Gastroesophageal sphincter (tissue), 3 donors: ENCODE measurements around the gene MRPL14.

Experiments used
- POLR2A ChIP-seq, 2 donors: fragments of 450-650 bp; IDR thresholded peaks; one replicate each; pipeline ENCODE4 v1.6.1; 2017; ENCODE audit warnings: antibody characterized with exemption in 2 of 2, mild to moderate bottlenecking in 2 of 2, moderate library complexity in 1 of 2
- POLR2AphosphoS5 ChIP-seq: sonication (generic); formaldehyde crosslinking; IDR thresholded peaks from one replicate; pipeline ENCODE4 v1.6.1; 2017; ENCODE audit warnings: antibody characterized with exemption
- TF ChIP-seq, protein P1 (sequence below), 4 experiments: fragments of 200-600 bp in 2 of 4; fragments of 450-650 bp in 2 of 4; sonication (generic) in 1 of 4; IDR thresholded peaks; one replicate each; pipeline ENCODE4 v1.5.1; 2017 to 2019; ENCODE audit warnings: antibody characterized with exemption in 4 of 4, mild to moderate bottlenecking in 2 of 4, moderate library complexity in 2 of 4

DNA sequence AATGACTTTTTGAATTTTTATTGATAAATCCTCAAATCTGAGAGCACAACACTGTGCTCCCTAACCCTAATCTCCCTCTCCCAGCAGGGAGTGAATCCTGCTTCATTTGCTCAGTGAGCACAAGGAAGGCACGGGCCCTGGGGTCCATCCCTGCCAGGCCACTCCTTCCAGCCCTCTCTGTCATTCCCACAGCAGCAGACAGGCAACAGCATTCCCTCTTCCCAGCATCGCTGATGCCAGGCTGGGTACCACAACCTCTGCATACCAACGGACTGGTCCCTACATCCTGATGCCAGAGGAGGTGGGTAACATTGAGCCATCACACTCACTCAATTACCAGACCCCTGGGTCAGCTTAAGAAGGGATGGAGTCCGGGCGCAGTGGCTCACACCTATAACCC lies 34.2 kb downstream of the MRPL14 start:
- TF ChIP-seq, protein P1, sequence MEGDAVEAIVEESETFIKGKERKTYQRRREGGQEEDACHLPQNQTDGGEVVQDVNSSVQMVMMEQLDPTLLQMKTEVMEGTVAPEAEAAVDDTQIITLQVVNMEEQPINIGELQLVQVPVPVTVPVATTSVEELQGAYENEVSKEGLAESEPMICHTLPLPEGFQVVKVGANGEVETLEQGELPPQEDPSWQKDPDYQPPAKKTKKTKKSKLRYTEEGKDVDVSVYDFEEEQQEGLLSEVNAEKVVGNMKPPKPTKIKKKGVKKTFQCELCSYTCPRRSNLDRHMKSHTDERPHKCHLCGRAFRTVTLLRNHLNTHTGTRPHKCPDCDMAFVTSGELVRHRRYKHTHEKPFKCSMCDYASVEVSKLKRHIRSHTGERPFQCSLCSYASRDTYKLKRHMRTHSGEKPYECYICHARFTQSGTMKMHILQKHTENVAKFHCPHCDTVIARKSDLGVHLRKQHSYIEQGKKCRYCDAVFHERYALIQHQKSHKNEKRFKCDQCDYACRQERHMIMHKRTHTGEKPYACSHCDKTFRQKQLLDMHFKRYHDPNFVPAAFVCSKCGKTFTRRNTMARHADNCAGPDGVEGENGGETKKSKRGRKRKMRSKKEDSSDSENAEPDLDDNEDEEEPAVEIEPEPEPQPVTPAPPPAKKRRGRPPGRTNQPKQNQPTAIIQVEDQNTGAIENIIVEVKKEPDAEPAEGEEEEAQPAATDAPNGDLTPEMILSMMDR (IDR thresholded peaks at IDR 0.05): no peak
- TF ChIP-seq POLR2A (IDR thresholded peaks at IDR 0.05): no peak
- no peak for TF ChIP-seq POLR2AphosphoS5
